IMR-90 (cell line): Measurements from ENCODE around the gene INSM1. TPM values are rescaled to one million over a fixed set of nuclear protein-coding genes. Genes with fewer than 3 reads are reported as not detected.

Experiments used
- ATAC-seq: fragments of 200-7000 bp; cut with Tn5 transposase; 2 replicates; pipeline ENCODE4 v1.9.1; 2020; ENCODE audit warnings: low read depth, mild to moderate bottlenecking, moderate library complexity
- BruUV-seq: library from RNA; stranded (reverse); fragments of 400-500 nt; replicated peaks from 2 replicates; lab custom pipeline; 2021; lab: Mats Ljungman, UMichigan
- CTCF ChIA-PET: fragments of 300-600 bp; formaldehyde crosslinking; extraction: SDS; loops from one replicate; lab custom pipeline; 2021; ENCODE audit warnings: antibody characterized with exemption; lab: Yijun Ruan, JAX
- POLR2A ChIA-PET: fragments of 300-600 bp; sonication (Branson Sonifier 250); formaldehyde crosslinking; loops from one replicate; lab custom pipeline; 2022; ENCODE audit warnings: antibody characterized with exemption; ENCODE audit not compliant: unreplicated experiment; lab: Charles Lee
- DNase-seq: peaks from one replicate; pipeline ENCODE4 v3.0.0; 2013
- H2AFZ ChIP-seq: replicated peaks from 2 replicates; pipeline ENCODE3; 2013; ENCODE audit warnings: low read length, mild to moderate bottlenecking; ENCODE audit not compliant: poor library complexity
- H2AK5ac ChIP-seq: 2 replicates; pipeline ENCODE4 v1.6.1; 2013; ENCODE audit warnings: low read depth, low read length, inconsistent platforms
- H2AK9ac ChIP-seq: replicated peaks from 2 replicates; pipeline ENCODE3; 2013; ENCODE audit warnings: mild to moderate bottlenecking, low read depth, low read length, moderate library complexity; ENCODE audit not compliant: poor library complexity
- H2BK120ac ChIP-seq: 2 replicates; pipeline ENCODE4 v1.6.1; 2013; ENCODE audit warnings: low read depth, low read length, inconsistent platforms
- H2BK15ac ChIP-seq: 3 replicates; pipeline ENCODE4 v1.6.1; 2013; ENCODE audit warnings: low read depth, low read length, inconsistent platforms
- H2BK20ac ChIP-seq: 2 replicates; pipeline ENCODE4 v1.6.1; 2013; ENCODE audit warnings: low read depth, mild to moderate bottlenecking, inconsistent platforms, low read length, moderate library complexity
- H2BK5ac ChIP-seq: 2 replicates; pipeline ENCODE4 v1.6.1; 2013; ENCODE audit warnings: mild to moderate bottlenecking, low read depth, low read length, inconsistent platforms; ENCODE audit not compliant: poor library complexity, severe bottlenecking
- H3K14ac ChIP-seq: replicated peaks from 2 replicates; pipeline ENCODE4 v1.6.1; 2013; ENCODE audit warnings: low read depth, low read length, inconsistent platforms
- H3K18ac ChIP-seq: 2 replicates; pipeline ENCODE4 v1.6.1; 2013; ENCODE audit warnings: low read depth, low read length, control low read depth
- H3K23ac ChIP-seq: 2 replicates; pipeline ENCODE4 v1.6.1; 2013; ENCODE audit warnings: low read depth, low read length, inconsistent platforms
- H3K27ac ChIP-seq: 2 replicates; pipeline ENCODE4 v1.5.1; 2013; ENCODE audit warnings: mild to moderate bottlenecking, control low read depth, low read length; ENCODE audit not compliant: insufficient read depth
- H3K27me3 ChIP-seq: 2 replicates; pipeline ENCODE4 v1.6.1; 2013; ENCODE audit warnings: low read length; ENCODE audit not compliant: control insufficient read depth, insufficient read depth
- H3K36me3 ChIP-seq: 2 replicates; pipeline ENCODE4 v1.6.1; 2013; ENCODE audit warnings: low read length, mixed read lengths; ENCODE audit not compliant: control insufficient read depth, insufficient read depth
- H3K4ac ChIP-seq: 2 replicates; pipeline ENCODE4 v1.6.1; 2013; ENCODE audit warnings: low read depth, low read length, inconsistent platforms
- H3K4me1 ChIP-seq: 2 replicates; pipeline ENCODE4 v1.6.1; 2013; ENCODE audit warnings: low read length, mixed read lengths; ENCODE audit not compliant: control insufficient read depth, insufficient read depth
- H3K4me2 ChIP-seq: 2 replicates; pipeline ENCODE4 v1.6.1; 2013; ENCODE audit warnings: low read depth, mild to moderate bottlenecking, control low read depth, low read length, moderate library complexity
- H3K4me3 ChIP-seq: 2 replicates; pipeline ENCODE4 v1.5.1; 2013; ENCODE audit warnings: low read depth, mild to moderate bottlenecking, control low read depth, low read length, moderate library complexity; ENCODE audit not compliant: insufficient read depth
- H3K56ac ChIP-seq: 2 replicates; pipeline ENCODE4 v1.6.1; 2013; ENCODE audit warnings: low read length, inconsistent platforms; ENCODE audit not compliant: insufficient read depth; ENCODE audit errors: extremely low read depth
- H3K79me1 ChIP-seq, 2 experiments: 2 replicates each; pipeline ENCODE4 v1.6.1; 2013; ENCODE audit warnings: low read length in 2 of 2, inconsistent platforms in 1 of 2, low read depth in 1 of 2
- H3K9ac ChIP-seq: 2 replicates; pipeline ENCODE4 v1.6.1; 2013; ENCODE audit warnings: low read depth, low read length, control low read depth
- H3K9me1 ChIP-seq: 2 replicates; pipeline ENCODE4 v1.6.1; 2013; ENCODE audit warnings: low read length, inconsistent platforms; ENCODE audit not compliant: insufficient read depth
- H3K9me3 ChIP-seq: 2 replicates; pipeline ENCODE4 v1.6.1; 2013; ENCODE audit warnings: low read length; ENCODE audit not compliant: control insufficient read depth, insufficient read depth
- H4K20me1 ChIP-seq: 2 replicates; pipeline ENCODE4 v1.6.1; 2013; ENCODE audit warnings: low read length, inconsistent platforms; ENCODE audit not compliant: insufficient read depth
- H4K5ac ChIP-seq: 2 replicates; pipeline ENCODE4 v1.6.1; 2013; ENCODE audit warnings: mild to moderate bottlenecking, low read depth, low read length, control low read depth
- H4K8ac ChIP-seq, 2 experiments: 2 replicates each; pipeline ENCODE4 v1.6.1; 2013; ENCODE audit warnings: low read depth in 2 of 2, low read length in 2 of 2, control low read depth in 1 of 2, inconsistent platforms in 1 of 2
- H4K91ac ChIP-seq: 2 replicates; pipeline ENCODE4 v1.6.1; 2013; ENCODE audit warnings: low read depth, low read length, inconsistent platforms; ENCODE audit not compliant: insufficient read depth
- BHLHE40 ChIP-seq: fragments of 150-350 bp; IDR thresholded peaks from 2 replicates; pipeline ENCODE4 v1.6.1; 2016; ENCODE audit warnings: mild to moderate bottlenecking, low read depth, low read length
- CEBPB ChIP-seq: IDR thresholded peaks from 2 replicates; pipeline ENCODE4 v1.6.1; 2012; ENCODE audit warnings: low read depth, low read length, improper control_type of control experiment
- CHD1 ChIP-seq: IDR thresholded peaks from 2 replicates; pipeline ENCODE4 v1.6.1; 2012; ENCODE audit warnings: low read depth, low read length, improper control_type of control experiment
- ELK1 ChIP-seq: fragments of 150-350 bp; IDR thresholded peaks from 2 replicates; pipeline ENCODE4 v1.6.1; 2016; ENCODE audit warnings: low read depth, mild to moderate bottlenecking, low read length, moderate library complexity, borderline replicate concordance
- FOS ChIP-seq: fragments of 150-350 bp; IDR thresholded peaks from 2 replicates; pipeline ENCODE4 v1.6.1; 2016; ENCODE audit warnings: low read depth, low read length
- MAFK ChIP-seq: IDR thresholded peaks from 2 replicates; pipeline ENCODE4 v1.6.1; 2012; ENCODE audit warnings: low read depth, low read length, improper control_type of control experiment
- MAZ ChIP-seq: IDR thresholded peaks from 2 replicates; pipeline ENCODE4 v1.6.1; 2012; ENCODE audit warnings: low read depth, mild to moderate bottlenecking, low read length, improper control_type of control experiment, moderate library complexity, borderline replicate concordance
- MXI1 ChIP-seq: IDR thresholded peaks from 2 replicates; pipeline ENCODE4 v1.6.1; 2012; ENCODE audit warnings: low read depth, mild to moderate bottlenecking, low read length, moderate library complexity, borderline replicate concordance
- NFE2L2 ChIP-seq: fragments of 150-350 bp; IDR thresholded peaks from 2 replicates; pipeline ENCODE4 v1.6.1; 2016; ENCODE audit warnings: low read depth, mild to moderate bottlenecking, low read length
- POLR2A ChIP-seq: IDR thresholded peaks from 2 replicates; pipeline ENCODE4 v1.6.1; 2012; ENCODE audit warnings: mild to moderate bottlenecking, low read depth, low read length
- RAD21 ChIP-seq: IDR thresholded peaks from 2 replicates; pipeline ENCODE4 v1.6.1; 2012; ENCODE audit warnings: low read length, improper control_type of control experiment
- RCOR1 ChIP-seq: IDR thresholded peaks from 2 replicates; pipeline ENCODE4 v1.6.1; 2012; ENCODE audit warnings: mild to moderate bottlenecking, low read length, improper control_type of control experiment; ENCODE audit not compliant: insufficient replicate concordance
- RFX5 ChIP-seq: IDR thresholded peaks from 2 replicates; pipeline ENCODE4 v1.8.0; 2012; ENCODE audit warnings: low read depth, mild to moderate bottlenecking, low read length, moderate library complexity
- SMC3 ChIP-seq: fragments of 150-350 bp; IDR thresholded peaks from 2 replicates; pipeline ENCODE4 v1.6.1; 2016; ENCODE audit warnings: low read depth, mild to moderate bottlenecking, antibody characterized with exemption, low read length, moderate library complexity
- WGBS, 2 experiments: methylation state at CpG; one replicate each; pipeline versions ENCODE4 v1.1.5 to v1.1.7; 2013; ENCODE audit warnings: missing lambda C conversion rate in 2 of 2; ENCODE audit not compliant: insufficient read length in 1 of 2; ENCODE audit errors: extremely low coverage in 2 of 2; 5-methylcytosine and 5-hydroxymethylcytosine counted together
- dilution Hi-C: fragments of 300-500 bp; cut with HindIII; formaldehyde crosslinking; loops from one replicate; pipeline ENCODE4 v1.14.3; 2018; ENCODE audit warnings: low sequenced_read_pairs; ENCODE audit not compliant: unreplicated experiment
- in situ Hi-C: fragments of 300-500 bp; cut with MboI; formaldehyde crosslinking; loops from 3 replicates; pipeline ENCODE4 v1.14.3; 2019; ENCODE audit warnings: low sequenced_read_pairs, inconsistent platforms, mixed read lengths
- intact Hi-C: fragments of 100-400 bp; cut with micrococcal nuclease; formaldehyde crosslinking; loops from 2 replicates; pipeline ENCODE4 v1.10.0; 2022
- polyA plus RNA-seq, 3 experiments: library from polyadenylated mRNA; depleted of rRNA; stranded (reverse); fragments of >200 nt; gene quantifications; 2 replicates each; pipeline ENCODE4 v1.2.3, GENCODE V29; 2012; ENCODE audit warnings: low replicate concordance in 1 of 3
- total RNA-seq: library from RNA; depleted of rRNA; stranded (reverse); fragments of >200 nt; gene quantifications from 2 replicates; pipeline ENCODE4 v1.2.3, GENCODE V29; 2012
- TF ChIP-seq, protein P1 (sequence below): conservative IDR thresholded peaks from 2 replicates; pipeline ENCODE4 v1.5.1; 2012; ENCODE audit warnings: mild to moderate bottlenecking, low read depth, low read length, improper control_type of control experiment
- TF ChIP-seq, protein P2 (sequence below): fragments of 150-350 bp; IDR thresholded peaks from 2 replicates; pipeline ENCODE4 v1.6.1; 2017; ENCODE audit warnings: mild to moderate bottlenecking, antibody characterized with exemption, low read length, low read depth

Gene INSM1
- total and polyA plus RNA-seq, 2 of the 4 experiments (the other 2 are of a cell fraction) = not detected

DNA sequence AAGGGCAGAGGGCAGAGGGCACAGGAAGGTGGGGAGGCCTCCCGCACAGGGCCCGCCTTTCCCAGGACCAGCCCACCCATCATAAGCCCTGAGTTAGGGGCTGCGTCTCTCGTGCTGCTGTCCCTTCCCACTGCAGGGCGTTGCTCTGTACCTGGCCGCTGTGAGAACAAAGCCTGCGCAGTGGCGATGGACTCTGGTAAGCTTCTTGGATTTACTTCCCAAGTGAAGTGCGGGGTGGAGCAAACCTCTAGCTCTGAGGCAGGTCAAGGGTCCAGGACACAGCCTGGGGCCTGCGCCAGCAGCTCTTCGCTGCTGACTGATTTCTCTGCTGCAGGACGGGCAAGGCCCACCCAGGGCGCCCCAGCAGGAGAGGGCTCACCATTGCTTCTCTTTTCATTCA lies 23.9 kb downstream of the INSM1 start:
- intact Hi-C loops = no loop called here
- WGBS, 2 experiments = no CpG with 5 or more reads among the region's 13 CpGs

More for the DNA sequence above, 23.9 kb downstream of the INSM1 start:
- Histone ChIP-seq H3K79me1 (no peaks in the 10 kb centered on the region), H4K20me1 (no peaks in the 10 kb centered on the region), H2BK20ac (no peak overlapping the region), H2BK120ac (0 out of 2 replicates have a peak overlapping the region, but pooled peaks have one; percentile 18), H3K4me1 (peaks cover 17% of the 10 kb centered on the region), H3K4ac (no peak overlapping the region), H2AFZ (no peak overlapping the region), H3K23ac (no peak overlapping the region), H3K9me3 (no peaks in the 10 kb centered on the region), H3K18ac (no peak overlapping the region), H3K27me3 (0 out of 2 replicates have a peak, but pooled peaks cover 2% of the 10 kb centered on the region), H3K4me2 (no peak overlapping the region), H2AK5ac (no peak overlapping the region), H3K36me3 (no peaks in the 10 kb centered on the region), H2BK15ac (no peak overlapping the region), H3K9me1 (peaks cover 3% of the 10 kb centered on the region; the same call in 1 of the 2 replicates), H3K4me3 (no peak overlapping the region), H3K27ac (no peak overlapping the region), H4K5ac (no peak overlapping the region), H4K91ac (peak overlapping the region; percentile 19; the same call in 1 of the 2 replicates), H3K56ac (no peak overlapping the region), H4K8ac (no peak overlapping the region), H3K9ac (no peak overlapping the region), H2AK9ac (peak overlapping the region; percentile 33), H2BK5ac (no peak overlapping the region), H3K14ac (no peak overlapping the region)
- ATAC-seq = no peak
- no TSS peak for BruUV-seq
- in situ Hi-C loops = no loop called here
- no peak for DNase-seq
- POLR2A ChIA-PET = no interaction called here
- no peak for TF ChIP-seq MAZ
- no peak for TF ChIP-seq MXI1
- no peak for TF ChIP-seq SMC3
- no peak for TF ChIP-seq NFE2L2
- TF ChIP-seq POLR2A = no peak
- no peak for TF ChIP-seq CHD1
- no peak for TF ChIP-seq ELK1
- TF ChIP-seq BHLHE40 = no peak
- TF ChIP-seq, protein P1, sequence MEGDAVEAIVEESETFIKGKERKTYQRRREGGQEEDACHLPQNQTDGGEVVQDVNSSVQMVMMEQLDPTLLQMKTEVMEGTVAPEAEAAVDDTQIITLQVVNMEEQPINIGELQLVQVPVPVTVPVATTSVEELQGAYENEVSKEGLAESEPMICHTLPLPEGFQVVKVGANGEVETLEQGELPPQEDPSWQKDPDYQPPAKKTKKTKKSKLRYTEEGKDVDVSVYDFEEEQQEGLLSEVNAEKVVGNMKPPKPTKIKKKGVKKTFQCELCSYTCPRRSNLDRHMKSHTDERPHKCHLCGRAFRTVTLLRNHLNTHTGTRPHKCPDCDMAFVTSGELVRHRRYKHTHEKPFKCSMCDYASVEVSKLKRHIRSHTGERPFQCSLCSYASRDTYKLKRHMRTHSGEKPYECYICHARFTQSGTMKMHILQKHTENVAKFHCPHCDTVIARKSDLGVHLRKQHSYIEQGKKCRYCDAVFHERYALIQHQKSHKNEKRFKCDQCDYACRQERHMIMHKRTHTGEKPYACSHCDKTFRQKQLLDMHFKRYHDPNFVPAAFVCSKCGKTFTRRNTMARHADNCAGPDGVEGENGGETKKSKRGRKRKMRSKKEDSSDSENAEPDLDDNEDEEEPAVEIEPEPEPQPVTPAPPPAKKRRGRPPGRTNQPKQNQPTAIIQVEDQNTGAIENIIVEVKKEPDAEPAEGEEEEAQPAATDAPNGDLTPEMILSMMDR = no peak
- TF ChIP-seq MAFK = no peak
- no peak for TF ChIP-seq RAD21
- TF ChIP-seq, protein P2, sequence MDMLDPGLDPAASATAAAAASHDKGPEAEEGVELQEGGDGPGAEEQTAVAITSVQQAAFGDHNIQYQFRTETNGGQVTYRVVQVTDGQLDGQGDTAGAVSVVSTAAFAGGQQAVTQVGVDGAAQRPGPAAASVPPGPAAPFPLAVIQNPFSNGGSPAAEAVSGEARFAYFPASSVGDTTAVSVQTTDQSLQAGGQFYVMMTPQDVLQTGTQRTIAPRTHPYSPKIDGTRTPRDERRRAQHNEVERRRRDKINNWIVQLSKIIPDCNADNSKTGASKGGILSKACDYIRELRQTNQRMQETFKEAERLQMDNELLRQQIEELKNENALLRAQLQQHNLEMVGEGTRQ = no peak
- TF ChIP-seq RCOR1 = no peak
- no peak for TF ChIP-seq RFX5
- no peak for TF ChIP-seq FOS
- TF ChIP-seq CEBPB = no peak
- dilution Hi-C loops = no loop called here
- CTCF ChIA-PET = interaction anchor here (1.0 kb wide), 1 partner anchor 15 kb away, joined by 3 read pairs; no protein-coding TSS in a partner anchor
